ENCODE results near the gene KIF23. TPM values are rescaled to one million over a fixed set of nuclear protein-coding genes. Genes with fewer than 3 reads are reported as not detected.
"Not testable (repeated sequence)": the region's sequence is repeated elsewhere in the genome, so short reads cannot be mapped to it uniquely, and the experiment has no call there.

KIF23 gene
- 63.0 and 64.9 TPM in 2 replicates for total RNA-seq (2014; rRNA removed; shearing (Covaris generic))
- polyA plus RNA-seq (2015; cell fraction: cytosol; rRNA removed) = 49.5 and 50.2 TPM in 2 replicates
- 161 and 165 TPM in 2 replicates for polyA plus RNA-seq (2015; cell fraction: nucleus; rRNA removed)

- peak; percentile 94 for DNase-seq (ENCODE audit: low read depth)
Observed at GRCh38 chr15:69413822-69414700, at the start of gene KIF23. Gene KIF23 (plus strand): TSS chr15:69414349. CDS start chr15:69414466, 117 bp downstream.

- DNase-seq (ENCODE audit: low read depth) = no peak
Observed at GRCh38 chr15:69367236-69367635, 46.9 kb upstream of the KIF23 start.

- no peak for DNase-seq (ENCODE audit: low read depth)
Observed at GRCh38 chr15:69369631-69370030, 44.5 kb upstream of the KIF23 start.

GRCh38 chr15:69373406-69373805, 40.7 kb upstream of the KIF23 start:
- DNase-seq (ENCODE audit: low read depth) = no peak

- DNase-seq (ENCODE audit: low read depth) = no peak
Observed at GRCh38 chr15:69375151-69375790, 38.9 kb upstream of the KIF23 start.

- DNase-seq (ENCODE audit: low read depth) = no peak
Observed at GRCh38 chr15:69377216-69377970, 36.8 kb upstream of the KIF23 start.

DNA sequence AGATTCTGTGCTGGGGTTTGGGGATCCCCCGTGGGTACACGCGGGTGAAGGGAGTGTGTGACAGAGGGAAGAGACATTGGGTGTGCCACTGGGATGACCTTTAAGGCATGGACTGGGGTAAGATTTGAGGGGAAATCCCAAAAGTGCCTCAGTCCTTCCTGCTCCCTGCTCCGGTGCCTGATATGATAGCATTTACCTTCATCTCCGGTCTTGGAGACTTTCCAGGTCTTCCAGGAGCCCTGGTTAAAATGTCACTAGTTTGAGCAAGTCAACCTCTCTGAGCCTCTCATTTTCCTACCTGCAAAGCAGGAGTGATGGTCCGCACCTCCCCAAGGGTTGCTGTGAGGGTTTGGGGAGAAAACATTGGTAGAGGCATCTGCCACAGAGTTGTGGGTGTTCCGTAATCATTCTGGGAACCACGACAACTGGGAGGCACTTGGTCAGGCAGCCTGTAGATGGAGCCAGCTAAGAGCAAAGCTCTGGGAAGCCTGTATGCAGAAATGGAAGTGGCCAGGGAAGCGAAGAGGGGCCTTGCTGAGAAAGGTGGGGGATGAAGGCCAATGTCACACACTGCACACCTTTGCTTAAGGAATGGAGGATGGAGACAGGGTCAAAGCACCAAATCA, 33.9 kb upstream of the KIF23 start:
- DNase-seq (ENCODE audit: low read depth) = no peak

DNA sequence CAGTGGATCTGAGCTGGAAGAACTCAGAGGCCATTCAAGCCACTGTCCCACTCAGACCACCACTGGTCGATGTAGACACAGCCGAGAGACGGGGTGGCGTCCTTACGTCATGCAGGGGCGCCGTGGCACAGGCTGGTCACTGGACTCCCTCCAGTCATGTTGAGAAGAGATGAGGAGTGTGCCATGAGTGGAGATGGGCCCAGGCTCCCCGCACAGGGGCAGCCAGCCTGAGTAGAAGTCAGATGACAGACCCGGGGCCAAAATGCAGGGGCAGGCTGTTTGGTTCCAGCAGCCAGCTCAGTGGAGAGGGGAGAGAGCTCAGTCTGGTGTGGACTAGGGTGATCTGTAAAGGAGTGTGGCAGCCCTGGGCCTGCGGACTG, 33.4 kb upstream of the KIF23 start:
- no peak for DNase-seq (ENCODE audit: low read depth)

GRCh38 chr15:69382176-69382575, 32.0 kb upstream of the KIF23 start:
- DNase-seq (ENCODE audit: low read depth) = not testable (repeated sequence)

DNA sequence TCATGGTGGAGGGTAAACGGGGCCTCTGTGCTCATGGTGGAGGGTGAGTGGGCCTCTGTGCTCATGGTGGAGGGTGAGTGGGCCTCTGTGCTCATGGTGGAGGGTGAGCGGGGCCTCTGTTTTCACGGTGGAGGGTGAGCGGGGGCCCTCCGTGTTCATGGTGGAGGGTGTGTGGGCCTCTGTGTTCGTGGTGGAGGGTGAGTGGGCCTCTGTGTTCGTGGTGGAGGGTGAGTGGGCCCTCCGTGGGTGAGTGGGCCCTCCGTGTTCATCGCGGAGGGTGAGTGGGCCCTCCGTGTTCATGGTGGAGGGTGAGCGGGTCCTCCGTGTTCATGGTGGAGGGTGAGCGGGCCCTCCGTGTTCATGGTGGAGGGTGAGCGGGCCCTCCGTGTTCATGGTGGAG, 30.1 kb upstream of the KIF23 start:
- not testable (repeated sequence) for DNase-seq (ENCODE audit: low read depth)

GRCh38 chr15:69384626-69385598, 29.2 kb upstream of the KIF23 start:
- no peak for DNase-seq (ENCODE audit: low read depth)

GRCh38 chr15:69385831-69386230, 28.3 kb upstream of the KIF23 start:
- DNase-seq (ENCODE audit: low read depth) = no peak

- no peak for DNase-seq (ENCODE audit: low read depth)
Observed at GRCh38 chr15:69386284-69386683, 27.9 kb upstream of the KIF23 start.

- no peak for DNase-seq (ENCODE audit: low read depth)
Observed at GRCh38 chr15:69388260-69388705, 25.9 kb upstream of the KIF23 start.

- DNase-seq (ENCODE audit: low read depth) = no peak
Observed at GRCh38 chr15:69389426-69389825, 24.7 kb upstream of the KIF23 start.

- peak; percentile 75 for DNase-seq (ENCODE audit: low read depth)
Observed at GRCh38 chr15:69390575-69390974, 23.6 kb upstream of the KIF23 start.

DNA sequence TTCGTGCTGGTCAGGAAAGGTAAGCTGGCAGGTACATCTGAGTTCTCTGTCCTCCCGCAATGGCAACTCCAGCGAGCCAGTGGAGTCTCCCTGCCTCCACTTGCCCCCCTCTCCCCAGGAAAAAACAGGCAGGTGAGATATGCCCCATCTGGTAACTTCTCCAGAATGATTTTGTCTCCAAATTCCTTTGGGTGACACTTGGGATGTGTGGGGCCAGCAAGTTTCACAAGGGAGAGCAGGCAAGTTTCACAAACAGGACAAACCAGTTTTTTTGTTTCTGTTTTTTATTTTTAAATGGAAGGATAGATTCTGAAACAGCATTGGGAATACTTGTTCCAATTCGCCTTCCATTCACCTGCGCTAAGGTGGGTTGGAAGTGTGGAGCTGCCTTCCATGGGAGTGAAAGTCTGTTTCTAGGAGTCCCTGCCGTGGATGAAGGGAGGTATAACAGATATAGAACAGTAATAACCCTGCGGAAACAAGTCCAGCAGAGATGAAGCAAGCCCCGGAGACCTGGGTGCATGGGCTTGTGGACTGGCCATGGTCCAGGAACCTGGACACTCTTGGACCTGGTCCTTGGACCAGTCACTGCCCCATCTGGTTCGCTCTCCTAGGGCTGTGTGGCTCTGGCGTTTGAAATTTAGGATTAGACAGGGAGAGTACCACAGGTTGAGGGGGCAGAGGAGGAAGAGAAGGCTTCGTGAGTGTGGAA, 22.9 kb upstream of the KIF23 start:
- DNase-seq (ENCODE audit: low read depth) = no peak

- no peak for DNase-seq (ENCODE audit: low read depth)
Observed at GRCh38 chr15:69392352-69392751, 21.8 kb upstream of the KIF23 start.

DNA sequence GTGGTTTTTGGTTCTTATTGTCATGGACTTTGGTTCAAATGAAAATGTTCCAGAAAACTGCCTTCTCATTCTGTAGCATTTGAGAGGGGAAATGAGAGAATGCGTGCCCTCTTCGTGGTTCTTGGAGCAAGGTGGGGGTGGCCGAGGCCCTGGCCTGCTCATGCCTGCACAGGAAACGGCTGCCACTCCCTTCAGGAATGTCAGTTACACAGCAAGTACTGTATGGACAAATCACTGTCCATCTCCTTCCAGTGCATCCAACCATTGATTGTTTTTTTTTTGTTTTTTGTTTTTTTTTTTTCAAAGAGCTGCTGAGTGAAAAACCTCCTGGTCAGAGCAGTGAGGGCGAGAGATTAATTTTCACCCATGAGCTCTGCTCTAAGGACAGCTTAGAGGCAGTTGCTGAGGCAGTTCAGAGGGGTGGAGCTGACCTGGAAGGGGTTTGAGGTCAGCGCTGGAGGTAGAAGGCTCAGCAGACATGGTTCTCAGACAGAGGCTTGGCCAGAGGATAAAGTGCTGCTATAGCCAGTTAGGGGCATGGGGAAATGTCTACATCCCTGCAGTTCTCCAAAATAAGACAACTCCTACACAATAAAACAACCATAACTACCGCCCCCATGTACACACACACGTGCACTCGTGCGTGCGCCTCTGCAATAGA, 20.2 kb upstream of the KIF23 start:
- DNase-seq (ENCODE audit: low read depth) = peak; percentile 42
